Left renal pelvis (tissue), 4 donors: ENCODE measurements around the gene RRM1. TPM values are rescaled to one million over a fixed set of nuclear protein-coding genes. Genes with fewer than 3 reads are reported as not detected.
"Not testable (repeated sequence)": the region's sequence is repeated elsewhere in the genome, so short reads cannot be mapped to it uniquely, and the experiment has no call there.

Source experiments
- DNase-seq, 4 donors: peaks; one replicate each; pipeline ENCODE4 v3.0.0-alpha.2; 2013; ENCODE audit warnings: low read depth in 4 of 4, low spot score in 3 of 4
- polyA plus RNA-seq, 4 donors: library from polyadenylated mRNA; unstranded; fragments of 120-200 nt; gene quantifications; one replicate each; pipeline ENCODE4 v1.2.1, GENCODE V29; 2013; ENCODE audit not compliant: insufficient read length in 4 of 4

RRM1 gene
- 10 to 100 TPM; 57.1 to 84.2 (median 71.0) TPM for polyA plus RNA-seq

GRCh38 chr11:4094348-4095291 is at the start of gene RRM1:
RRM1 (plus strand) TSS chr11:4094799; CDS start chr11:4095013, 214 bp downstream.
- peak; percentile 86 to 93 (median 91) for DNase-seq

GRCh38 chr11:4044976-4045646 is 49.5 kb upstream of the RRM1 start:
- DNase-seq = no peak

GRCh38 chr11:4048340-4048739 is 46.3 kb upstream of the RRM1 start:
- no peak for DNase-seq

- DNase-seq = no peak
Measured at GRCh38 chr11:4049006-4049405, 45.6 kb upstream of the RRM1 start.

GRCh38 chr11:4050138-4050537 is 44.5 kb upstream of the RRM1 start:
- DNase-seq = no peak

- DNase-seq = not testable (repeated sequence)
Measured at GRCh38 chr11:4053200-4053599, 41.4 kb upstream of the RRM1 start.

GRCh38 chr11:4054643-4055042 is 40.0 kb upstream of the RRM1 start:
- no peak for DNase-seq

- DNase-seq = no peak
Measured at GRCh38 chr11:4059424-4059823, 35.2 kb upstream of the RRM1 start.

- no peak for DNase-seq
Measured at GRCh38 chr11:4060182-4060923, 34.2 kb upstream of the RRM1 start.

GRCh38 chr11:4061700-4062099 is 32.9 kb upstream of the RRM1 start:
- no peak for DNase-seq

GRCh38 chr11:4063348-4063747 is 31.3 kb upstream of the RRM1 start:
- DNase-seq = no peak

- DNase-seq = no peak
Measured at GRCh38 chr11:4064278-4064955, 30.2 kb upstream of the RRM1 start.

- no peak for DNase-seq
Measured at GRCh38 chr11:4065086-4065485, 29.5 kb upstream of the RRM1 start.

- no peak for DNase-seq
Measured at GRCh38 chr11:4065601-4066377, 28.8 kb upstream of the RRM1 start.

GRCh38 chr11:4066910-4067309 is 27.7 kb upstream of the RRM1 start:
- DNase-seq = no peak

- no peak for DNase-seq
Measured at GRCh38 chr11:4068962-4069361, 25.6 kb upstream of the RRM1 start.

- DNase-seq = no peak
Measured at GRCh38 chr11:4071325-4071724, 23.3 kb upstream of the RRM1 start.

GRCh38 chr11:4071914-4072313 is 22.7 kb upstream of the RRM1 start:
- no peak for DNase-seq

- peak; percentile 59 to 68 (median 66) for DNase-seq
Measured at GRCh38 chr11:4072668-4073285, 21.8 kb upstream of the RRM1 start.
